ENCODE results near the gene PRKAR2A.

Gene PRKAR2A

GRCh38 chr3:48756640-48757039, 91.0 kb downstream of the PRKAR2A start:
- H3K4me3 ChIP-seq (ENCODE audit: low read depth, low read length), result no peak overlapping the region
- H3K27ac ChIP-seq (ENCODE audit: extremely low read depth, low read depth, low read length), result no peak overlapping the region
- H3K9me3 ChIP-seq (ENCODE audit: control insufficient read depth, insufficient read depth, low read depth, low read length), result no peaks in the 10 kb centered on the region
- ChIA-PET CTCF (interaction anchor here (0.8 kb wide), 1 partner anchor 17 kb away, joined by 5 read pairs; no protein-coding TSS in a partner anchor), POLR2A (no interaction called here)
- H3K36me3 ChIP-seq (ENCODE audit: control insufficient read depth in 2 of 2, insufficient read depth in 1 of 2, low read length in 2 of 2), result peaks cover 0 to 9% of the 10 kb centered on the region in 2 experiments; a peak in 2 of 3 replicates
- no peaks in the 10 kb centered on the region for H3K4me1 ChIP-seq (ENCODE audit: control insufficient read depth, insufficient read depth, low read length)
- TF ChIP-seq ZNF639 (tag by site-specific recombination; IDR thresholded peaks at IDR 0.05), result no peak
- no peak for TF ChIP-seq ZNF501 (tag by site-specific recombination; IDR thresholded peaks at IDR 0.05)
- TF ChIP-seq ZNF155 (tag by site-specific recombination; IDR thresholded peaks at IDR 0.05), result no peak
- TF ChIP-seq ZNF112 (tag by site-specific recombination; IDR thresholded peaks at IDR 0.05), result no peak
- TF ChIP-seq ZNF473 (tag by site-specific recombination; IDR thresholded peaks at IDR 0.05), result no peak
- TF ChIP-seq ZNF10 (tag by site-specific recombination; IDR thresholded peaks at IDR 0.05), result no peak
- TF ChIP-seq ZNF596 (tag by site-specific recombination; IDR thresholded peaks at IDR 0.05), result no peak
- no peak for TF ChIP-seq GFI1B (tag by site-specific recombination; IDR thresholded peaks at IDR 0.05)

- CTCF ChIA-PET, result interaction anchor here (0.5 to 1.5 kb wide), 3 partner anchors 8 to 14 kb away, joined by 3 to 4 read pairs (median 4); no protein-coding TSS in a partner anchor
- POLR2A ChIA-PET, result no interaction called here
- Histone ChIP-seq H3K4me3 (ENCODE audit: low read depth, low read length) (no peak overlapping the region), H3K27ac (ENCODE audit: extremely low read depth, low read depth, low read length) (no peak overlapping the region), H3K4me1 (ENCODE audit: control insufficient read depth, insufficient read depth, low read length) (no peaks in the 10 kb centered on the region), H3K9me3 (ENCODE audit: control insufficient read depth, insufficient read depth, low read depth, low read length) (no peaks in the 10 kb centered on the region), H3K36me3 (ENCODE audit: control insufficient read depth in 2 of 2, insufficient read depth in 1 of 2, low read length in 2 of 2) (peaks cover 0 to 20% of the 10 kb centered on the region in 2 experiments; a peak in 2 of 3 replicates)
- TF ChIP-seq FEZF1 (tag by site-specific recombination; IDR thresholded peaks at IDR 0.05) (no peak), ZXDB (tag by site-specific recombination; IDR thresholded peaks at IDR 0.05) (no peak), SCRT2 (tag by site-specific recombination; IDR thresholded peaks at IDR 0.05) (no peak), ZNF585B (tag by site-specific recombination; IDR thresholded peaks at IDR 0.05) (no peak), ZNF26 (tag by site-specific recombination; IDR thresholded peaks at IDR 0.05) (no peak), MEIS1 (CRISPR knock-in tag; IDR thresholded peaks at IDR 0.05; ENCODE audit: borderline replicate concordance) (no peak), ZNF560 (tag by site-specific recombination; IDR thresholded peaks at IDR 0.05; ENCODE audit: borderline replicate concordance) (no peak), ZBTB11 (tag by site-specific recombination; conservative IDR thresholded peaks at IDR 0.05; ENCODE audit: low read depth) (no peak), ZNF324 (tag by site-specific recombination; IDR thresholded peaks at IDR 0.05) (no peak)
Measured at GRCh38 chr3:48750856-48751255, 96.8 kb downstream of the PRKAR2A start.

GRCh38 chr3:48748754-48749153, 98.9 kb downstream of the PRKAR2A start:
- Histone ChIP-seq H3K9me3 (ENCODE audit: control insufficient read depth, insufficient read depth, low read depth, low read length) (no peaks in the 10 kb centered on the region), H3K4me1 (ENCODE audit: control insufficient read depth, insufficient read depth, low read length) (no peaks in the 10 kb centered on the region), H3K27ac (ENCODE audit: extremely low read depth, low read depth, low read length) (no peak overlapping the region), H3K4me3 (ENCODE audit: low read depth, low read length) (no peak overlapping the region), H3K36me3 (ENCODE audit: control insufficient read depth in 2 of 2, insufficient read depth in 1 of 2, low read length in 2 of 2) (peaks cover 0 to 20% of the 10 kb centered on the region in 2 experiments; a peak in 2 of 3 replicates)
- ChIA-PET POLR2A (no interaction called here), CTCF (no interaction called here)
- TF ChIP-seq HOXA7 (CRISPR knock-in tag; IDR thresholded peaks at IDR 0.05; ENCODE audit: borderline replicate concordance) (no peak), ZSCAN23 (tag by site-specific recombination; IDR thresholded peaks at IDR 0.05) (no peak), ZNF529 (tag by site-specific recombination; IDR thresholded peaks at IDR 0.05; ENCODE audit: insufficient replicate concordance) (no peak), HOXD13 (CRISPR knock-in tag; IDR thresholded peaks at IDR 0.05; ENCODE audit: borderline replicate concordance) (no peak), MEIS1 (CRISPR knock-in tag; IDR thresholded peaks at IDR 0.05; ENCODE audit: borderline replicate concordance) (no peak), BCL11A (tag by site-specific recombination; IDR thresholded peaks at IDR 0.05; ENCODE audit: low read depth) (no peak), RBAK (tag by site-specific recombination; IDR thresholded peaks at IDR 0.05) (no peak), ZNF121 (tag by site-specific recombination; IDR thresholded peaks at IDR 0.05) (no peak), IKZF3 (tag by site-specific recombination; IDR thresholded peaks at IDR 0.05) (no peak), ZNF169 (tag by site-specific recombination; IDR thresholded peaks at IDR 0.05) (no peak), ZNF707 (tag by site-specific recombination; IDR thresholded peaks at IDR 0.05) (no peak), ZNF747 (tag by site-specific recombination; IDR thresholded peaks at IDR 0.05) (no peak), ZFP3 (tag by site-specific recombination; IDR thresholded peaks at IDR 0.05; ENCODE audit: low read depth) (no peak)

All from HEK293 (cell line).